ENCODE measurements around the gene CTTN.

CTTN gene

DNA sequence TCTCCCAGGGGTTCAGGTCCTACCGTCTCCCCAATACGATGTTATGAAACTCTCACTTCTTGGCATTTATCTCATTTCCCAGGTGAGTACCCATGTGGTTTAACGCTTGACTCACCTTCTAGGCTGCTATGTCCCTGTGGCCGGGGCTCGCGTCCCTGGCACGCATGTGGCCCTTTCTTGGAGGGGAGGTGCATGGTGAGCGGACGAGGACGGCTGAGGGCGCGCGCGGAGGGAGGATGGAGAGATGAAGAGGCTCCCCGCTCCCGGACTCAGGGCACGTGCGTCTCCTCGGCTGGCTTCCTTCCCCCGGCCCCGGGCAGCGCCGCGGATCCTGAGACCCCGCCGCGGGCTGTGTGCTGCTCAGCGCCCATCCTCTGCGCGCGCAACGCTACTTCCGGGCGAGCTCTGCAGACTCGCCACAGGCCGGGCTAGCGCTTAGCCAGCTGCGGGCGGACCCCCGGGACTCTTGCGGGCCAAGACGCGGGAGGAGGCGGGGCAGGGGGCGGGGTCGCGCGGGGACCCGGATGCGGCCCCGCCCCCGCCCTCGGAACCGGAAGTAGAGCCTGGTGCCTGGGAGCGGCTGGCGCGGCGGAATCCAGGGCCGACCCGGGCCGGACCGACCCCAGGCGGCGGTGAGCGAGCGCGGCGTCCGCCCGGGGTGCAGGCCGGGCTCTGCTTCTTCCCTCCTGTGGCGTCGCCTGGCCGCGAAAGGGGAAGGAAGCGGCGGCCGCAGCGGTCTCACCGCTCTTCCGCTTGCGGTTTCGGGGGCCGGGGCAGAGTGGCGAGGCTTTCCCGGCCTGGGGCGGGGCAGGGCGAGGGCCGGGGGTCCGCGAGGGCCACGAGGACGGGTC lies at the start of gene CTTN:
CTTN (plus strand) TSS at position 547 of the 851 bp plus-strand sequence. CDS start 8,769 bp downstream, outside the sequence.
- DNase-seq (ENCODE audit: low read depth, low spot score) = peak; percentile 94

DNA sequence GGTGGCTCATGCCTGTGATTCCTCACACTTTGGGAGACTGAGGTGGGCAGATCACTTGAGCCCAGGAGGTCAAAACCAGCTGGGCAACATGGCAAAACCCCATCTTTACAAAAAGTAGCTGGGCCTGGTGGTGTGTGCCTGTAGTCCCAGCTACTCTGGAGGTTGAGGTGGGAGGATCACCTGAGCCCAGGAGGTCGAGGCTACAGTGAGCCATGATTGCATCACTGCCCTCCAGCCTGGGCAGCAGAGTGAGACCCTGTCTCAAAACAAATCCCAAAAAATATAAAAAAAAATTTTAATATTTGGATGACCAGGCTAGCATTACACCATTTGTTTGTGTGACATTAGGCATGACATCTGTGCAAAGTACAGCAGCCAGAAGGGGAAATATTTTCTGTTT lies 49.7 kb upstream of the CTTN start:
- no peak for DNase-seq (ENCODE audit: low read depth, low spot score)

DNA sequence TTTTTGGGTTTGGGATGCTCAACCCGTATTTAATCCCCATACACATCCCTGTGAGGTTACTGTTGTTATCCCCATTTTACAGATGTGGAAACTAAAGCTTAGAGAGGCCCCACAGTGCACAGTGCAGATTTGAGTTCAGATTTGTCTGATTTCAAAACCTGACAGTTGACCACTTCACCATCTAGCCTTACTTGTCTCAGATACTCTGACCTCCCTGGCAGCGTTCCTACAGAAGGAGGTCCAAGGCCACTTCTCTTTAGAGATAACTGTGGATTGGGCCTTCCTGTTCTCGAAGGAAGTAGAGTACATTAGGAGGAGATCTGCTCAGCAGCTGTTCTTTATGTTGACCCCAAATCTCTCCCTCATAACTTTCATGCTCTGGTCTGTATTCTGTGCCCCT lies 46.7 kb upstream of the CTTN start:
- DNase-seq (ENCODE audit: low read depth, low spot score) = no peak

DNA sequence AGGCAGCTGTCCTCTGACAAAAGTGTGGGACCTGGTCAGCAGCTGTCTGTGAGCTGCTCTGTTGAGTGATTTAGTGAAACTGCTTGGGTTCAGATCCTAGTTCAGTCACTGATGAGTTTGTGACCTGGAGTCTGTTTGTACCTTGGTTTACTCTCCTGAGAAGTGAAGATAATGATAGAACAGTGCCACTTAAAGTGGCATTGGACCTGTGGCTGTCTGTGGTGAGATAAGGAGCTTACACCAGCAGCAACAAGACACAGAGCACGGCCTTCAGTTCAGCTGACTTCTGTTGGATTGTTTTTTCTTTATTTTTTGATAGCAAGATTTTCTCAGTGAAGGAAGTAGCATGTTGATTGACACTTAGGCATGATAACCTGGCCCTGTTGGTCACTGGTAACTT lies 46.2 kb upstream of the CTTN start:
- DNase-seq (ENCODE audit: low read depth, low spot score) = no peak

DNA sequence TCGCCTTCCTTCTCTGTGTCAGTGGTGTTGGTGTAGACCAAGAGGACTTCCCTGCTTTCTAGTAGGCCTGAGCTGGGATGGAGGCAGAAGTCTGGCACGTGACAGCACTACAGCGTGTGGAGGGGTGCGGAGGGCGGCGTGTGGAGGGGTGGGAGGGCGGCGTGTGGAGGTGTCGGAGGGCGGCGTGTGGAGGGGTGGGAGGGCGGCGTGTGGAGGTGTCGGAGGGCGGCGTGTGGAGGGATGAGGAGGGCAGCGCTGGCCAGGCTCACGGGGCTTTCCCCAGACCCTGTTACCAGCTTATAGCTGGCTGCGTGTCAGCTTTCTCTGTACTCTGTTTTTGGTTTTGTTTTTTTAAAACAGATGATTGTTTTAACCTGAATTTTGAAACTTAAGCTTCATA lies 45.7 kb upstream of the CTTN start:
- DNase-seq (ENCODE audit: low read depth, low spot score) = no peak

DNA sequence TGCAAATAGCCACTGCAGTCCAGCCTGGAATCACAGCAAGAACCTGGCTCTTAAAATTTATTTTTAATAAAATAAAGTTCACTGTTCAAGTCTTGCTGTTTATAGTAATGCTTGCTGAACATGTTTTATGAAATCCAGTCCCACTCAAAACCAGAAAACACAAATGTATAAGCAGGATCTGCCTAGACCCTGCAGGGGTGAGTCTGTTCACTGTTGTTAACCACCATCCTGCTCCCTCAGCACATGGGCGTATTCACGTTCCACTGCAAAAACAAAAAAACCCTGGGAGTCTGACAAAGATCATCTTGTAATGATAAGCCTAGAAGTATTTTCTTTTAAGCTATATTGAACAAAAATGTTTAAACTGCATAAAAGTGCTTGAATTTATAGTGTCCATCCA lies 45.0 kb upstream of the CTTN start:
- no peak for DNase-seq (ENCODE audit: low read depth, low spot score)

DNA sequence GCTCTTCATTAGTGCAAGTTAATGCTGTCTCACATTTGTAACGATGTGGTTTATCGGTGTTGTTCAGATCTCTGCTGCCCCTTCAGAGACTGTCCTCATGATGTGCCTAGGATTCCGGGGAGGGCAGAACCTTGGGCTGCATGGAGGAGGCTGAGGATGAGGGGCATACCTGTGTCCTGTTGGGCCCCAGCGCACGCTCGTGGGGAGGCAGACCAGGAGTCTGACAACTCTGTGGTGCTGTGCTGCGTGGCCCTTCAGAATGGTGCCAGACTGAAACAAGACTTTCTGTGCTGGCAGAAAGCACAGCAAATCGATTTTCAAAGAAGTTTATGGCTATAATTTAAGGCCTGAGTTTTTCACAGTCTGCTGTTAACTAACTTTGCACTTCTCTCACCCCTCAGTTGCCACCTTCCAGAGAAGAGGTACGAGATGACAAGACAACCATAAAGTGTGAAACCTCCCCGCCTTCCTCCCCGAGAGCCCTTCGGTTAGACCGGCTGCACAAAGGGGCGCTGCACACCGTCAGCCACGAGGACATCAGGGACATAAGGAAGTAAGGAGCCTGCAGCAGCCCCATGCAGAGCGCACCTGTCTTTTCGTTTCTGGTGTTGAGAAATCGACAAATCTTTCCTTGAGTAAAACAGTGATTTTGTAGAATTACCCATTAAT lies 44.3 kb upstream of the CTTN start:
- no peak for DNase-seq (ENCODE audit: low read depth, low spot score)

DNA sequence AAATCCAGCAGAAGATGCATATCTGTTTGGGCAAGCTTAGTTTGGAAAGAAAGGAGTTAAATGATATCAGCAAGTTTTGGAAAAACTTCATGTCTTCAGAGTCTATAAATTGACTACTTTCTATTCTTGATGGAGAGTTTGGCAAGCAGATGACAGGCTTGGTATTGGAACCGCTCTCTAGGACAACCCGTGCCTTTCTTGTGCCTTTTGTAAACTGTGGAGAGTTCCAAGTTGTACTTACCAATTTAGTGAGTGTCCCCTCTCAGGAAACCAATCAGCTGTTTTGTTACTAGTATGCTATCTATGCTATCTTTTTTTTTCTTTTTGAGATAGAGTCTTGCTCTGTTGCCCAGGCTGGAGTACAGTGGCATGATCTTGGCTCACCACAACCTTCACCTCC lies 43.7 kb upstream of the CTTN start:
- no peak for DNase-seq (ENCODE audit: low read depth, low spot score)

DNA sequence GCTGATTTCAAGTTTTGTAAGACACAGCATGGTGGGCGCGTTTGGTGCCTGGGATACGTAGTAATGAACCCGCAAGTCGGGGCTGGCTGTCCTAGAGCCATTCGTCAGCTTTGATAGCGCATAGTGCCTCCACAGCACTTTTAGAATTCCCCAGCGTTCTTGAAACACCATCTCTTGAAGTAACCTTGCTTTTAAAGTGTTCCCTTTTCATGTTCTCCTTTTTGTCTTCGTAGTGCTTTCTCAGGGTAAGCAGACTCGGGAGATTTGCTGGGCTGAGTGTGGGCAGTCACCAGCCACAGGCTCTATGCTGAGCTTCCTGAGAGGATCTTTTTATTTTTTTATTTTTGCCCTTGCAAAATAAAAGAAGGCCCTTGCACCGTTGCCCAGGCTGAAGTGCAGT lies 39.6 kb upstream of the CTTN start:
- no peak for DNase-seq (ENCODE audit: low read depth, low spot score)

DNA sequence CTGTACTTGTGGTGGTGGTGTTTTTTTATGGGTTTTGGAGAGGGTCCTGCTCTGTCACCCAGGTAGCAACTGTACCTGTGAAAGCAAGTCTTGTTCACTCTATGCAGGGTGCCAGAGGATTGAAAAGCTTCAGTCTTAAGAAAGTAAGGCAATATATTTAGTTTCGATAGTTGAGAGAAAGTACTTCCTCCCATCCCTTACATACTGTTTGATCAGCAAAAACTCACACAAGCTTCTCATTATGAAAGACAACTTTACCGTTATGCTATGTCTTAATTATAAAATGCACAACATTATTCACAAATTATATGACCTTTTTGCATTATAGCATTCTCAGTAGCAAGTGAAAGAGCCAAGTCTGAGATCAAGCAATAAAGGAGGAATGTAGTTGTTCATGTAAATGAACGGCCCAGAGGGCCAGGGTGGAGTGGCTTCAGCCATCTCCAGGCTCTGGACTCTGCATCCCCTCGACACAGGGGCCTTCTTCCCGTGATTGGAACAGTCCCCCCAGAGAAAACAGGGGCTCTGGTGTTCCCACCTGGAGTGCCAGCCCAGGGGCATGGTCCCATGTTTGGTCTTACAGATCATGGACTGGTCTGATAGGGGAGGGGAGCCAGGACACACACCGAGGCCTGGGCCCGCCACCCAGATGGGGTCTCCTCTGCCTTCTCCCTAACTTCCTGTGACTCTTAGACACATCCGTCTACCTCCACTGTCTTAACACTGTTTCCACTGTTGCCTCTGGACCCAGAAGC lies 38.7 kb upstream of the CTTN start:
- no peak for DNase-seq (ENCODE audit: low read depth, low spot score)

DNA sequence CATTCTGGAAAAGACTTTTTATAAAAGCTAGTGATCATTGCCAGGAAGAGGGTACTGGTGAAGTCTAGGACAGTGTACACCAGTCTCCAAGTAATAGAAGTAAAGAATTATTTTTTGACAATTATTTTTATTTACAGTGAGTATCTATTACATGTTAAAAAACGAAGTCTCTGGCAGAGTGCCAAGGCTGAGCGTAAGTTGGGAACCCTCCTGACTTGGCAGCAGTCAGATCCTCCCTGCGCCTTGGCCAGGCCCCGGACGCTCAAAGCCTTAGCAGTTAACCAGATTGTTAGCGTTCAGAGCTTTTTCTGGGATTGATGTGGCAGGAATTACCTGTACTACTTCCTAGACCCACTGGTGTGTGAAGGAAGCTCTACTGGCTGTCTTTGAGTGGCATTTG lies 38.1 kb upstream of the CTTN start:
- DNase-seq (ENCODE audit: low read depth, low spot score) = no peak

DNA sequence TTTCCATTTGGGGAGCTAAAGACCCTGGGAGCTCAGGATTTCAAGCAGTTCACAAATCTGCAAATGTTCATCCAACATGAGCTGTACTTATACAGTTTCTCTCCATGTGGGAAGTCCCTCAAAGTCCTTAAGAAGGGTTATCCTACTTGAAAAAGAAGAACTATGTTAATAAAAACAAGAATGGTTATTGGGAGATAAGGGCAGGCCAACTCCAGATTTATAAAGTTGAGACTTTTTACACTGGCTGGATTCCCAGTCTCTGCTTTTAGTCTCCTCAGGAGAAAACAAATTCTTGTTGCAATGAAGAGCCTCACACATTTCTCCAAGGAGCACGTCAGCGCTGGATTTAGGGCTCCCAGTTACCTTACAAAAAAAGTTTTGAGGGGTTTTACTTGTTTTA lies 34.2 kb upstream of the CTTN start:
- peak; percentile 46 for DNase-seq (ENCODE audit: low read depth, low spot score)

DNA sequence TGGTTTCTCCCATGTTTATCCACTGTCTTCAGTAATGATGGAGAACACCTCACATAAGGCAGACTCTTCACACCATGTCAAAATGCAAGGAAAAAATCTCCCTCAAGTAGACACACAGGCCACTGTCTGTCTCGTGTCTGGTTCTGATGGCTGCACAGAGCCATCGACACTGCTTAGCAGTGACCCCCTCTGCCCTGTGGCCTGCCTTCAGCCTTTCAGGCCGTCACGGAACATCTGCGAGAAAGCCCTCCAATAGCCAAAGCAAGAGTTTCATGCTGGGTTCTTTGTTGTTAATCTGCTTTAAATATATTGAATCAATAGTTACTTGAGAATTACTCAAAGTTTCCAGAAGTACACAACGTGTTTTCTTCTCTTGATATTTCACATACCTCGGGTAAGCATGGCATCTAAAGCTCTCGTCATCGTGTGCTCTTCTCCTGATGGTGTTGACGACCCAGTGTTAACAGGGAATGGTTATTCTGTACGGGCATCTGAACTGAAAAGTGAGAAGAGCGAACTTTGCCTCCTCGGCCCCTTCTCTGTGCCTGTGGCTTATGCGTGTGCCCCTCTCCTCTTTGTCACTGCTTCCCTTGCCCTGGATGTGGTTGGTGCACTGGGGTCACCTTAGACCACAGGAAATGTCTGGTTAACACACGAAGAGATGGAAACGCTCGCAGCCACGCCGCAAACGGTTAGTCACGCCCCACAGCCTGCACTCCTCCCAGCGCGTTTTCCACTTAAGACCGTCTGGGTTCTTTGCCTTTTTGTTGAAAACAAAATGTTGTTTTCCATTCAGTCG lies 33.4 kb upstream of the CTTN start:
- no peak for DNase-seq (ENCODE audit: low read depth, low spot score)

DNA sequence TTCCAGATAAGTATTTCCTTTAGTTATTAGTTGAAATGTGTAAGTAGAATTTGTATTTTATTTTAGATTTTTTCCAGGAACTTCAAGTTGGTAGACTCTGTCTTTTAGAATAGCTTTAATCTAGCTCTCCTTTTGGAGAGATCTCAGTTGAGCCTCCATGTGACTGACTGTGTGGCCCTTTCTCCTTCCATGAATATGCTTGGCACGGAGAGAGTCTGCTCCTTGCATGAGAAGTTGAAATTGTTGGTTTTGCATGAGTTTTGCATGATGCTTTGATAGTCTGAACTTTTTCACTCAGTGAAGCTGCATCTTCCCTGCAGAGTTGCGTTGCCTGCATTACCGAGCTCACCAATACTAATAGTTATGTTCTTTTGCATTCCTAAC lies 32.8 kb upstream of the CTTN start:
- DNase-seq (ENCODE audit: low read depth, low spot score) = no peak

DNA sequence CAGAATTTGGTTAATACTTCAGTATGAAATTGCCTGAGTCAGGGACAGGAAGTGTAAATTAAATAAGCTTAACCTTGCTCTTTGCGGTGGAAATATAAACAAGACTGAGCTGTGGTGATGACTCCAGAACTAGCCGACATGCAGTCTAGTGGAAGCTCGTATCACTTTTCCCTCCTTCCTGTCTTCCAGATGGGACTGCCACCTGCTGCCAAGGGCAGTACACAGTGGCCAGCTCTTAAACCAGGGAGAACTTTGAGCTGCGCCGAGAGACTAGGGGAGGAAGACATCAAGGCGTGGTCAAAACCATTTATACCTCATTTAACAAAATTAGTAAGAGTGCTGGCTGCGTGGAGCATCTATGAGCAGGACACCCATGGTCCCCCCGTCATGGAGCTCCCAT lies 31.3 kb upstream of the CTTN start:
- no peak for DNase-seq (ENCODE audit: low read depth, low spot score)

DNA sequence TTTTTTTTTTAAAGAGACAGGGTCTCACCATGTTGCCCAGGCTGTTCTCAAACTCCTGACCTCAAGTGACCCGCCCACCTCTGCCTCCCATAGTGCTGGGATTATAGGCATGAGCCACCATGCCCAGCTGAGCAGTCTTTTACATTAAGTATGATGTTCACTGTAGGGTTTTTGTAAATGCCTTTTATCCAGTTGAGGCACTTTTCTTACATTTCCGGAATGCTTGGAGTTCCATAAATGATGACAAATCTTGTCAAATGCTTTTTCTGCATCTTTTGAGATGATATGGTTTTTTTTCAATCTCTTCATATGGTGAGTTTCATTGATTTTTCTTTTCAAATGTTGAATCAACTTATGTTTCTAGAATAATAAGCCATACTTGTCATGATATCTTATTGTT lies 29.4 kb upstream of the CTTN start:
- no peak for DNase-seq (ENCODE audit: low read depth, low spot score)

DNA sequence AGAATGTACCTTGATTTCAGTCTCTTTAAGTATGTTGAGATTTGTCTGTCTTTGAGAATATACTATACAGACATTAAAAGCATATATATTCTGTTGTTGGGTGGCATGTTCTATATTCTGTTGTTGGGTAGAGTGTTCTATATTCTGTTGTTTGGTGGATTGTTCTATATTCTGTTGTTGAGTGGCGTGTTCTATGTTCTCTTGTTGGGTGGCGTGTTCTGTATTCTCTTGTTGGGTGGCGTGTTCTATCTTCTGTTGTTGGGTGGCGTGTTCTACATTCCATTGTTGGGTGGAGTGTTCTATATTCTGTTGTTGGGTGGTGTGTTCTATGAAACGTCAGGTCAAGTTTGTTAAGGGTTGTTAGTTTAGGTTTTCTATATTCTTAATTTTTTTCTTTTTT lies 27.1 kb upstream of the CTTN start:
- DNase-seq (ENCODE audit: low read depth, low spot score) = no peak

DNA sequence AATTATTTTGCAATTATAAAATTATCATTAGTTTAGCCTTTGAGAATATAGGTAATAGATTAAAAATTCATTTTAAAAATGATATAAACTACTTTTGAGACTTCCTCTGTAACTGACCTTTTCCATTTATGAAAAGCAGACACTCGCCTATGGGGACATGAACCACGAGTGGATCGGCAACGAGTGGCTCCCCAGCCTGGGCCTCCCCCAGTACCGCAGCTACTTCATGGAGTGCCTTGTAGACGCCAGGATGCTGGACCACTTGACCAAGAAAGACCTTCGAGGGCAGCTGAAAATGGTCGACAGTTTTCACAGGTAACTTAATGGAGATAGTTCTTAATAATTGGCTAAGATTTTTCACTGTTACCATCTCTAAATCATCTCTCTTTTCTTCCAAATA lies 26.3 kb upstream of the CTTN start:
- no peak for DNase-seq (ENCODE audit: low read depth, low spot score)

DNA sequence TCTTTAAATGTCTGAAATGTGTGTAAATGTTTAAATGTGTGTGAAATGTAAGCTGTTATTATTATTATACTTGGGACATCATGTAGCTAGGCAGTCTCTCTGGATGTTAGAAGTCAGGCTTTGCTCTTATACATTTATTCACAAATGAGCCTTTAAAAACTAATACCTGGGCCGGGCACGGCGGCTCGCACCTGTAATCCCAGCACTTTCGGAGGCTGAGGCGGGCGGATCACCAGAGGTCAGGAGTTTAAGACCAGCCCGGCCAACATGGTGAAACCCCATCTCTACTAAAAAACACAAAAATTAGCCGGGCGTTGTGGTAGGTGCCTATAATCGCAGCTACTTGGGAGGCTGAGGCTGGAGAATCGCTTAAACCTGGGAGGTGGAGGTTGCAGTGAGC lies 21.7 kb upstream of the CTTN start:
- DNase-seq (ENCODE audit: low read depth, low spot score) = no peak

DNA sequence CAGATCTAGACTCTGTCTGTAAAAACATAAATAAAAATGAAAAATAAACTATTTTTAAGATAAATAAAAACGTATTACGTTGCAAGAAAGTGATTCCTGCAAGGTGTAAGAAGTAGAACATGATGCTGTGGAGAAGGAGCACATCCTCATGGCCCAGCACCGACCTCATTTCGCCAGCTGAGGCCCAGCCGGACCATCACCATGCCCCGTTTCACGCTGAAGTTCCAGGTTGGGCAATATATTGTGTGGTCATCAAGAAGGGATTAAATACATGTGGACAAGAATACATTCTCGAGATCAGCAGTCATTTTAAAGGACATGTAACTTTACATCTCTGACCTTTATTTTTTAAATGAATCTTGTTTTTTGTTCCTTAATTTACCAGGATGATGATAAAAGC lies 20.7 kb upstream of the CTTN start:
- no peak for DNase-seq (ENCODE audit: low read depth, low spot score)

DNA sequence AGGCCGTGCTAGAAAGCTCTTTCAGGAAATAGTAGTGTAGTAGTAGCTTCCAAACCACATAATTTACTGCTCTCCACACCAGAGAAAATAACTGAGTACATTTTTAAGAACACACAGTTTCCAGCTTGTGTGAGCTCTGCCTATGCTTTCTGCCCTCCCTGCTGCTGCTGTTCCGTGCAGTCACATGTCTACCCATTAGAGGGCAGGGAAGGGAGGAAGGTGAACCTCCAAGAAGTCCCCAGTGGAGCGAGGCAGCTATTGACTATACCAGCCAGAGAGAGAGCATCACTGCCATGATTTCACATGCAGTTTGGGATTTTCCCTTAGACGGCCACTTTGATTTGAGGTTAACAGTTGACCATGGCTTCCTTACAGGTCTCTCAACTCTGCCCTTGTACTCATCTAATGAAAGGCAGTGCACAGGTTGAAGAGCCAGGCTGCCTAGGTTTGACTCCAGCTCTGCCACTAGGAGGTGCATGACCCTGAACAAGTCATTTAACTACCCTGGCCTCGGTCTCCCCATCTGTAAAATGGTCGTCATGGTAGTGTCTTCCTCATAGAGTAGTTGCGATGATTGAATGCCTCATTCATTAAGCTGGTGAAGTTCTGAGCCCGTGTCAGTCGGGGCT lies 19.7 kb upstream of the CTTN start:
- DNase-seq (ENCODE audit: low read depth, low spot score) = no peak

Measured in astrocyte of the hippocampus (primary cell).